Activated gamma-delta T cell treated with Interleukin-2 at 50 U/mL for 16 hours (primary cell): ENCODE results near the gene HBEGF.

ENCODE experiments used
- DNase-seq: peaks from one replicate; pipeline ENCODE4 v3.0.0-alpha.2; 2020

The HBEGF gene, protein sequence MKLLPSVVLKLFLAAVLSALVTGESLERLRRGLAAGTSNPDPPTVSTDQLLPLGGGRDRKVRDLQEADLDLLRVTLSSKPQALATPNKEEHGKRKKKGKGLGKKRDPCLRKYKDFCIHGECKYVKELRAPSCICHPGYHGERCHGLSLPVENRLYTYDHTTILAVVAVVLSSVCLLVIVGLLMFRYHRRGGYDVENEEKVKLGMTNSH

DNA sequence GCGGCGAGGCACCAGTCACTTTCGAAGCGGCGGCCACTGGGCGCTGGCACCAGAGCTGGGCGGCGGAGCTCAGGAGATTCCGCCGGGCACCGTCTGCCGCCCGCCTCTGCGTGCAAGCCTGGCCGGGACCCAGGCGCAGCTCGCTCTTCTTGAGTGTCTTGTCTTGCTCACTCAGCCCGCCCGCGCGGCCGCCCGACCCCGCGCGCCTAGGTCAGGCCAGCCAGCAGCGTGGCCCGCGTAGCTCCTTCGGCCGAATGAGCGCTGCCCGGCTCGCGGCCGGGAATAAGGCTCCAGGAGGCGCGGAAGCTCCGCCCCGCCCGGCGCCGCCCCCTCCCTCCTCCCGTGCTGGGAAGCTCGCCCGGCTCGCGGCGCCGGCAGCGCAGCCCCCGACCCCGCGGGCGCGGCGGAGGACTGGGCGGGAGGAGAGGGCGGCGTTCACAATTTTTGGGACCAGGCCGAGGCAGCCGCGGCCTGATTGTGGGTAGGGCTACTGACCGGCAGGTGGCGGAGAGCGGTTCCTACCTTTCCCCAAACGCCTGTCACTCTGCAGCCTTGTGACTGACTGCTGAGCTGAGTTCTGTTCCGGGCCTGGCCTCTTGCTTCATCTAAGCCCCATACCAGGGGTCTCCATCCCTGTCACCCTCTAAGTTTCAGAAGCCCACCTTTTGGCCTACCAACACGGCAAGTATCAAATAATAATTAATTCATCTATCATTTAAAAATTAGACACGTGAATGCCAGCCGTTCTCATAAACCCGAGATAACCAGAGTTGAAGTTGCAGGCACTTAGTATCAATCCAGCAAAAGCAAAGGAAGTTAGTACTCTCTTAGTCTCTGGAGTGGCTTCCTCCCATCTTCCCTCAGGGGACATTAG, at the start of gene HBEGF:
TSS of gene HBEGF (minus strand) at position 256 of the 874 bp plus-strand sequence. CDS start 275 bp downstream, outside the sequence.
- peak; percentile 30 for DNase-seq

DNA sequence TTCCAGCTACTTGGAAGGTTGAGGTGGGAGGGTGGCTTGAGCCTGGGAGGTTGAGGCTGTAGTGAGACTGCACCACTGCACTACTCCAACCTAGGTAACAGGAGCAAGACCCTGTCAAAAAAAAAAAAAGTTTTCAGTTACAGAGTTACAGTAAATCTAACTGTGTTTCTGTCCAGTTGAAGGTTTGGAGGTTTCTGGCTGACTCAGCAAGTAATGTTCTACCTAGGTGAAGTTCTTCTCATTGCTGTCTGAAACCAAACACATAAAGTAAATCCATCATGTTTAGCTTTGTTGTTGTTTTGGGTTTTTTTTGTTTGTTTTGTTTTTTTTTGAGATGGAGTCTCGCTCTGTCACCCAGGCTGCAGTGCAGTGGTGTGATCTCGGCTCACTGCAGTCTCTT, 47.3 kb upstream of the HBEGF start:
- DNase-seq: no peak

DNA sequence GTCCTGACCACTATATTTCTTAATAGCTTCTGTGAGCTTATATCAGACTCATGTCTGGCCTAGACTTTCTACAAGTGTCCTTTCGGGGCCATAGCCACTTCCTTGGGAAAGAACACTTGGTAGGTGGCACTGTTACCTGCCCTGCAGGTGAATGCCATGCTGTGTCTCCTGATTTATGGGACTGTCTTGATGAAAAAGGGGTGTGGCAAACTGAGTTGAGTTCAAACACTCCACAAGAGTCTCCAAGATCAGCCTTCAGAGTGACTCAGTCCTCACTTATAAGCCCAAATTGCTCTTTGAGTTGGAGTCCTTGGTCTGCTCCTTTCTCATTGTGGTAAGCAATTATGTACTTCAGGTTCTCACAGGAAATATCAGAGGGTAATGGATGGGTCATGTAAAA, 45.3 kb upstream of the HBEGF start:
- no peak for DNase-seq

DNA sequence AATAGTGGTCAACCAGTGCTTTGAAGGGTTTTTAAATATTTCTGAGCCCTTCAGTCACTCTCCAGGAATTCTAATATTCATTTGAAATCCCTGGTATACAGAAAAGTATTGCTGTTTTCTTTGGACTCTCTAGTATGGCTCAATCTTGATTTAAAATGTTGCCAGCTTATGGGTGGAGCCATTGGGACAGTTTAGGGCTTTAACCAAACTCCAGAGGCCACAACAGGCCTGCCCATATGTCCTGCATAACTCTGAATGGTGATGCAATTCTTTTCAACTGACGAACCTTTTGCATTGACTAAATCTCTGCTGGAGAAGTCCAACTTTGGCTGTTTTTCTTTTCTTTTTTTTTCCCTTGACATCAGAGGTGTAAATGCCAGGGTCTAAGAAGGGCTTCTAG, 44.9 kb upstream of the HBEGF start:
- no peak for DNase-seq

DNA sequence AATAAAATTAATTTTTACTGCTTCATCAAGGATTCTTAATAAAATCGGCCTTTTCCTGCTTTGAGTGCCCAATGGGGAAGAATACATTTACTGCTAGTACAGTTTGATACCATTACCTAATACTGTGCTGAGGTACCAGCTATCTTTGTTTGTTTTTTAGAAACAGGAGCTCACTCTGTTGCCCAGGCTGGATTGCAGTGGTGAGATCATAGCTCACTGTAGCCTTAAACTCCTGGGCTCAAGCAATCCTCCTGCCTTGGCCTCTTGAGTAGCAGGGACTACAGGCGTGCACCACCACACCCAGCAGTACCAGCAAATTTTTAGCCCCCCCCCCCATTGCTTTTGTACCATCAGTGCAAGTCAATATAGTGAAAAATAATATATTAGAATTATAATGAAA, 41.6 kb upstream of the HBEGF start:
- no peak for DNase-seq

DNA sequence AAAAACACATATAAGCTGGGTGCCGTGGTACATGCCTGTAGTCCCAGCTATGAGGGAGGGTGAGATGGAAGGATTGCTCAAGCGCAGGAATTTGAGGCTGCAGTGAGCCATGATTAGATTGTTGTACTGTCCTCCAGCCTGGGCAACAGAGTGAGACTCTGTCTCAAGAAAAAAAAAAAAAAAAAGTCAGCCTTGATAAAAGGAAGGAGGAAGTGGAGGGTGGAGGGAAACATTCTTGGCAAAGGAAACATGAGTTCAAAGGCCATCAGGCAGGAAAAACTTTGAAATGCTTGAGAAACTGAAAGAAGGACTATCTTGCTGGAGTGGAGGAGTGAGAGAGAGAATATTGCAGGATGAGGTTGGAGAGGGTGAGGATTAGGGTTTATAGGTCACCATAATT, 36.9 kb upstream of the HBEGF start:
- DNase-seq: no peak

DNA sequence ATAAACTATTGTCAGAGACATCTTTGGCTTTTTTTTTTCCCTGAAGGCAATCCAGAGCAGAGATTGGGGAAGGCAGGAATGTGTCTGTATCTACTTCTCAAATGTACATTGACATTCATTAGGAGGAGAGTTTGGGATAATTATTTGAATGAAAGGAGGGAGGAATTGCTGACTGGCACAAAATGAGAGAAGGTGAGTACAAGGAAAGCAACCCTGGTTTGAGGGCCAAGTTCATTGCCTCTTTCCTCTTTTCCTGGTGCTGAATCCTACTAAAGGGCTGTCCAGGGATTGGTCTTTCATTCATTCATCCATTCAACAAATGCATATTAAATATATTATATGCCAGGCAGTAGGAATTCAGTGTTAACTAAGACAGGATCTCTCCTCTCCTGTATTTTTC, 36.5 kb upstream of the HBEGF start:
- DNase-seq: no peak

DNA sequence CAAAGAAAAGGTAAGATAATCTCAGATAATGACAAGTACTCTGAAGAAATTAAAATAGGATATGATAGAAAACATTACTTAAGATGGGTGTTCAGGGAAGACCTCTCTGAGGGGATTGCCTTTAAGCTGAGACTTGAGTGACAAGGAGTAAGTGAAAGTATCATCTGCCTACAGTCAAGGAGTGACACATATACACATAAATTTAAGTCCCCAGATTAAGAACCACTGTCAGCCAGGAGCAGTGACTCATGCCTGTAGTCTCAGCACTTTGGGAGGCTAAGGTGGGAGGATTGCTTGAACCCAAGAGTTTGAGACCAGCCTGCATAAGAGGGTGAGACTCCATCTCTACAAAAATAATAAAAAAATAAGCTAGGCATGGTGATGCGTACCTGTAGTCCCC, 35.6 kb upstream of the HBEGF start:
- DNase-seq: no peak

DNA sequence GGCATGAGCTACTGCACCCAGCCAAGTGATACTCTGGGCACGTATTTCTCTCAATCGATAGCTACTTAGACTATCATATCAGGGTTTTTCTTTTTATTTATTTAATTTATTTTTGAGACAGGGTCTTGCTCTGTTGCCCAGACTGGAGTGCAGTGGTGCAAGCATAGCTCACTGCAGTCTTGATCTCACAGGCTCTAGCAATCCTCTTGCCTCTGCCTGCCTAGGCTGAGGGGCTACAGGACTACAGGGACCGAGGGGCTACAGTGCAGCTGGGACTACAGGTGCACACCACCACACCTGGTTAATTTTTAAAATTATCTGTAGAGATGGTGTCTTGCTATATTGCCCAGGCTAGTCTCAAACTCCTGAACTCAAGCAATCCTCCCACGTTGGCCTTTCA, 34.9 kb upstream of the HBEGF start:
- no peak for DNase-seq

DNA sequence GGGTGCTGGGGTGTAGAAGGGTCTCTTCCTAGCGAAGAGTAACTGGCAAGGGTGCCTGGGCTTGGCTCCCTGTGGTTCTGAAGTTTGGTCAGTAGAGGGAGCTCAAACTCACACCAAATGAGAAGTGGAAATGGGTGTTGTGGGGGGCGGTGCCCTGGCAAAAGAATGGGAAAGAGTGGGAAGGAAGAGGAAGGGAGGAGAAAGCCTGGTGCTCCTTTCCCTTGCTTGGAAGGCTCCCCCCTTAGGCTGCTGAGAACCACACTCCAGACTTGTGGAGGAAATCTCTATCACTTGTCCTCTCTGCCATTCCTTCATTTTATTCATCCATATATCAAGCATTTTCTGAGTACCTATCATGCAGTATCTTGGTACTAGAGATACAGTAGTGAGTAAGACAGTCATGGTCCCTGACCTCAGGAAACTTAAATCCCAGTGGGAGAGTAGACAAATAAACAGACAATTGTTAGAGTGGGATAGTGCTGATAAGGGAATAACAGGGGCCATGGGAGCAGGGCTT, 26.6 kb upstream of the HBEGF start:
- peak; percentile 27 for DNase-seq

DNA sequence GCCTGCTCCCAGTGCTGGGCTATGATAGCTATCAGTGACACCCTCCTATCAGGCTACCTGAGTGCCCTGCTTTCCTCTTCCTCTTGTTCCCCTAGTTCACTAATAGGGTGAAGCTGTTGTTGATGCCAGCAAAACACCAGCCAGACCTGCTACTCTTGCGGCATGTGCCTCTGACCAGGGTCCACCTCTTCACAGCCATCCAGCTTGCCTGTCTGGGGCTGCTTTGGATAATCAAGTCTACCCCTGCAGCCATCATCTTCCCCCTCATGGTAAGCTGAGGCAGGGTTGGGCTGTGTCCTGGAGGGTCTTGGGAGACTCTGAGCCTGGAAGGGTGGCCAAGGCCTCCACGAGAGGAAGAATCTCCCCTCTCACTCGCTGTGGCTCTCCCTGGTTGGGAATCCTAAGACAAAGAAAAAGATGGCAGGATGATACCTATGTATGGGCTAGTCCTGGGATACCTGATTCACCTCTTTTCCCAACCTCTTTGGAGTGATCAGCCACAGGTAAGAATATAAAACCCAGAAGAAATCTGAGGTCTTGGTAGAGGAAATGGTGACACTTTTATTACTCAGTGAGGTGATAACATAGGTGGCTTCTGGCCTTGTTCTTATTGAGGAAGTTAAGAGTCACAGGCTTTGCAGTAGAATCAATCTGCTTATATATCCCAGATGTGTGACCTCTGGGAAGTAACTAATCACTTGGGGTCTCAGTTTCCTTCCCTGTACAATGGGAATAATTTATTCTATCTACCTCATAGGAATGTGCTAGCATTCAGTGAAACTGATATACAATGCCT, 25.2 kb upstream of the HBEGF start:
- DNase-seq: no peak

DNA sequence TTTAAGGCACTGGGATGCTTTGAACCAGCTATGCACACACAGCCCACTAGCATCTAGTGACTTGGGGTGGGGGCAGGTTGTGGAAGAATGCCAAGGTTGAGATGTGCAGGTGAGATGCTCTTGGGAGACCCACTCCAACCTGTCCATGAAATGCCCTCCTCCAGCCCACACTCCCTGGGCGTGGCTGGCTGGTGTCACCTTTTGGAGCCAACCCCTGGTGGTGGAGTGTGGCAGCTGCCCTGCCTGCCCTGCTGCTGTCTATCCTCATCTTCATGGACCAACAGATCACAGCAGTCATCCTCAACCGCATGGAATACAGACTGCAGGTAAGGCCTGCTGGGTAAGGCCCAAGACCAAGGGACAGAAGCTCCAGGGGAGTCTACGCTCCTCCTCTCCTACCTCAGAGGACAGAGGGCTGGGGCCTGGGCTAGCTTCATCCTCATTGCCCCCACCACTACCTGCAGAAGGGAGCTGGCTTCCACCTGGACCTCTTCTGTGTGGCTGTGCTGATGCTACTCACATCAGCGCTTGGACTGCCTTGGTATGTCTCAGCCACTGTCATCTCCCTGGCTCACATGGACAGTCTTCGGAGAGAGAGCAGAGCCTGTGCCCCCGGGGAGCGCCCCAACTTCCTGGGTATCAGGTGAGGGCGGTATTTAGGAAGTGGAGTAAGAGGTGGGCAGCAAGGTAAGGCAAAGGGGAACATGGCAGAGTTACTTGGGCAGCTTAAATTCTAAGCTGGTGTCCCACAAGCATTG, 21.0 kb upstream of the HBEGF start:
- DNase-seq: no peak

DNA sequence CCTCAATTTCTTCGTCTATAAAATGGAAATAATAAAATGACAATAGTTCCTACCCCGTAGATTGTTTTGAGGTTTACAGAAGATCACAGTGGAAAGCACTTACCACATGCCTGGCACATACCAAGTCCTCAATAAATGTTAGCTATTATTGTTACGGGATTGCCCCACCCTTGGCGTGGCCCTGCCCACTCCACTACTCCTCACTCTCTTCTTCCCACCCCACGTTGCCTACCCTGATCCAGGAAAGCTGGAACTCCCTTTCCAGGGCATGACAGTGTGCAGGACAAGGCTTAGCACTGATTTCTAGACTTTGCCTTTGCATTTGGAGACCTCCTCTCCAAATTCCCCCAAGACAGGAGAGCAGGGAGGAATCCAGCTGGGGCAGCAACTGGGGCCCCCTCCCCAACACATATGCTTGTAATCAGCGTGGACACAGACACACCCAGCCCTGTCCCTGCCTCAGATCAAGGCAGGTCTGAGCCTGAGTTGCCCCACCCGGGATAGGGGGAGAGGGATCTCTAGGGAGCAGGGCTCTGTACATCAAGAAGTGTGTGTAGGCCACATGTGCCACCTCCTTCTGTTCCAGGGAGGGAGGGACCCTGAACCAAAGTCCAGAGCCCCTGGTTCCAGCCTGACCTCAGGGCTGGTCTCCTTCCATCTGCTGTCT, 20.3 kb upstream of the HBEGF start:
- DNase-seq: no peak

DNA sequence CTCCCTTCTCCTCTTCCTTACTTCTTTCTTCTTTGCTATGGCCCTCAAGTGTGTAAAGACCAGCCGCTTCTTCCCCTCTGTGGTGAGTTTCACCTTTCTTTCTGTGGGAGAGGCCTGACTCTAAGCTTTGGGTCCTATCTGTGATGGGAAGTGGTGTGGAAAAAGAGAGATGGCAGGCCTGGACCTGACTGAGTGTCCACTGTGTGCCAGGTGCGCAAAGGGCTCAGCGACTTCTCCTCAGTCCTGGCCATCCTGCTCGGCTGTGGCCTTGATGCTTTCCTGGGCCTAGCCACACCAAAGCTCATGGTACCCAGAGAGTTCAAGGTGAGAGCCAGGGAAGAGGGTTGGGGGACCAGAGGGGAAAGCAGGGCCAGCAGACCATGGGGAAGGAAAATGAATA, 19.5 kb upstream of the HBEGF start:
- DNase-seq: no peak

DNA sequence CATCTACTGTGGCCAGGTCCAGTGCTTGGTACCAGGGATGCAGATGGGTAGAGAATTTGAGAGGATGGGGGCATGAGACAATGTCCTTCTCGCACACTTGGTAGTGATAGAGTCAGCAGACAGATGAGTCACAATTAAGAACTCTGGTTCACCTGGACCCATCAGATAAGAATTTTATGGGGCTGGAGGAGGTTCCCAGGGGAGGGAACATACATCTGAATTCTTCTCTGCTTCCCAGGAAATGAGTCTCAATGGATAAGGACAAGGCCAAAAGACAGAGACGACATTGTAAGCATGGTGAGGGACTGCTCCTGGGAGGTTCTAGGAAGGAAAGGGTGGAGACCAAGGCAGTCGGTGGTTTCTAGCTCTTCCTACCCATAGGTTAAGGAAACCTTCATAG, 18.9 kb upstream of the HBEGF start:
- no peak for DNase-seq

DNA sequence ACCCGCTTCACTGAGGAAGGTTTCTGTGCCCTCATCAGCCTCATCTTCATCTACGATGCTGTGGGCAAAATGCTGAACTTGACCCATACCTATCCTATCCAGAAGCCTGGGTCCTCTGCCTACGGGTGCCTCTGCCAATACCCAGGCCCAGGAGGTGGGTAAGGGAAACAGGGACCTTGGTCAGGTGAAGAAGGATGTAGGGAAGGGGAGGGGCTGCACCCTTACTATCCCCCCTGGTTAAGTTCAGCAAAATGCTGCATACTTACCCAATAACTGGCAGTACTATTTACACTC, 18.0 kb upstream of the HBEGF start:
- no peak for DNase-seq

DNA sequence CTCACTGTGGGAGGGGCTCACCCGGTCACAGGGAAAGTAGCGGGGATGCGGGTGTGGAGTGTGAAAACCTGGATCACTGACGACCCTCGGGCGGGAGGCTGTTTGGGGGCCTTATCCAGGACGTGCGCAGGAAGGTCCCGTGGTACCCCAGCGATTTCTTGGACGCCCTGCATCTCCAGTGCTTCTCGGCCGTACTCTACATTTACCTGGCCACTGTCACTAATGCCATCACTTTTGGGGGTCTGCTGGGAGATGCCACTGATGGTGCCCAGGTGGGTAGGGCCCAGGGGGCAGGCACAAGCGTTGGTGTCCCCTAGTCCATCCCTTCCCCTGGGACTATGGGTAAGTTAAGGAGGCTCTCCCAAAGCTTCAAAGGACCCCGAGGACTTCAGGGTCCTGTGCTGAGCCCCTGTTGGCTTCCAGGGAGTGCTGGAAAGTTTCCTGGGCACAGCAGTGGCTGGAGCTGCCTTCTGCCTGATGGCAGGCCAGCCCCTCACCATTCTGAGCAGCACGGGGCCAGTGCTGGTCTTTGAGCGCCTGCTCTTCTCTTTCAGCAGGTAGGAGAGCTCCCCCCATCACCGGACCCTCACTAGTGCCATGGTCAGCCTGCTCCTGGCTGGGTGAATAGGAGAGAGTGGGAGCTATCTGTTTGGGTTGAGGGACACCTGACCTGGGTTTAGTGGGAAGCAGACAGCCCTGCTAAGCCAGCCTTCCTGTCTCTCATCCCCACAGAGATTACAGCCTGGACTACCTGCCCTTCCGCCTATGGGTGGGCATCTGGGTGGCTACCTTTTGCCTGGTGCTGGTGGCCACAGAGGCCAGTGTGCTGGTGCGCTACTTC, 17.4 kb upstream of the HBEGF start:
- no peak for DNase-seq

DNA sequence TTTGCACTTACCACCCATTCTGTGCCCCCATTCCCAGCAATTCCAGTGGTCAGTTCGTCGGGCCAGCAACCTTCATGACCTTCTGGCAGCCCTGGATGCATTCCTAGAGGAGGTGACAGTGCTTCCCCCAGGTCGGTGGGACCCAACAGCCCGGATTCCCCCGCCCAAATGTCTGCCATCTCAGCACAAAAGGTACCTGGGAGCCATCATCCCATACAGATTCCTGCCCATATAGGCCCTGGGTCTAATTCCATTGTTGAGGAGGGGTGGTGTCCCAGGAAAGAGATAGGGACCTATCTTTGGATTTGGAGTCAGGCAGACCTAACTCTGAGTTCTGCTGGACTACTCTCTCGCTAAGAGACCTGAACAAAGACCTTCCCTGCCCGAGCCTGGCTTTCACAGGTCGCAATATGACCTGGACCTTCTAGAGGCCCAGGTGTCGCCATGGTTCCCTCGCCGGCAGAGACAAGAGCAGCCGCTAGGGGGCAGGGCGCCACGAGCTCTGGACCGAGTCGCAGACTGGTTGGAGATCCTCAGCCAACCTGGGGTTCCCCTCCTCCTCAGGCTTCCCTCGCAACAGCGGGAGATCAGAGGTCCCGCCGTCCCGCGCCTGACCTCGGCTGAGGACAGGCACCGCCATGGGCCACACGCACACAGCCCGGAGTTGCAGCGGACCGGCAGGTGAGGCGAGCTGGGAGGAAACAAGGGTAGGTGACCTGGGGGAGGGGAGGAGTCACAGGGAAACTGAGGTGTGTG, 16.6 kb upstream of the HBEGF start:
- DNase-seq: peak; percentile 79

DNA sequence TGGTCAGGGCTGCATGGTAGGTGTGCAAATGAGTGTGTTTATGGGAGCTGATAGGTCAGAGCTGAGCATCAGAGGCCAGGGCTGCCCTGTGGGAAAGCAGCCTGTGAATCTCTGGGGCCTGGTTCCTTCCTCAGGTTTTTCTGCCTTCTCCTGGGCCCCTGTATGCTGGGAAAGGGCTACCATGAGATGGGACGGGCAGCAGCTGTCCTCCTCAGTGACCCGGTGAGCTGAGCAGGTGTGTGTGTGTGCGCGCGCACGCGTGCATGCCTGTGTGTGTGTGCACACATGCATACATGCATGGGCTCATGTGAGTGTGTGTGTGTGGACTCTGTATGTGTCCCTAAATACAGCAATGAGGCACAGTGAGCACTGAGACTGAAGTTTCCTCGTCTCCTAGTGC, 15.9 kb upstream of the HBEGF start:
- no peak for DNase-seq

DNA sequence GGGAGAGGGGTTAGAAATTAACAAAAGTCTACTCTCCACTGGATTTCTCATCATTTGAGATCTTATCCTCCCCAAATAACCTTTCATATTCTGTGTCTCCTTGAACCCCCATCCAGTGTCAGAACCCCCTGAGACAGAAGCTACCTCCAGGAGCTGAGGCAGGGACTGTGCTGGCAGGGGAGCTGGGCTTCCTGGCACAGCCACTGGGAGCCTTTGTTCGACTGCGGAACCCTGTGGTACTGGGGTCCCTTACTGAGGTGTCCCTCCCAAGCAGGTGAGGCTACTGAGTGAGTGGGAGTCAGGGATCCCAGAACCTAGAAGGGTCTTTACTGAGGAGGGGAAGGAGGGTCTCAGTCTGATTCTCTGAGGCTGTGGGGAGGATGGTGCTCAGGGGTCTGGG, 15.5 kb upstream of the HBEGF start:
- no peak for DNase-seq
